AG04450 (cell line): ENCODE results near the gene IFT52. TPM values are rescaled to one million over a fixed set of nuclear protein-coding genes. Genes with fewer than 3 reads are reported as not detected.

ENCODE experiments used
- CTCF ChIA-PET: fragments of 300-600, 350-600 bp; formaldehyde crosslinking; extraction: SDS; loops from one replicate; lab custom pipeline; 2022; ENCODE audit warnings: antibody characterized with exemption, inconsistent platforms; lab: Charles Lee
- POLR2A ChIA-PET: fragments of 350-600 bp; formaldehyde crosslinking; extraction: SDS; loops from one replicate; lab custom pipeline; 2021; ENCODE audit warnings: antibody characterized with exemption, inconsistent platforms; lab: Yijun Ruan, JAX
- DNase-seq: peaks from one replicate; pipeline ENCODE4 v3.0.0-alpha.2; 2011; ENCODE audit warnings: low read depth, low spot score
- H3K27ac ChIP-seq: one replicate; pipeline ENCODE4 v1.5.1; 2012; ENCODE audit warnings: low read depth, low read length, control low read depth
- H3K27me3 ChIP-seq: one replicate; pipeline ENCODE4 v1.6.0; 2012; ENCODE audit warnings: low read length; ENCODE audit not compliant: control insufficient read depth, insufficient read depth
- H3K4me3 ChIP-seq: 2 replicates; pipeline ENCODE4 v1.5.1; 2011; ENCODE audit warnings: mild to moderate bottlenecking, low read depth, low read length, control low read depth
- H3K9me3 ChIP-seq: 2 replicates; pipeline ENCODE4 v1.5.1; 2012; ENCODE audit warnings: low read length; ENCODE audit not compliant: control insufficient read depth, insufficient read depth
- CTCF ChIP-seq: IDR thresholded peaks from 2 replicates; pipeline ENCODE4 v1.5.1; 2011; ENCODE audit warnings: low read depth, low read length, control low read depth, inconsistent platforms
- polyA plus RNA-seq: library from polyadenylated mRNA; depleted of rRNA; stranded (reverse); fragments of >200 nt; gene quantifications from 2 replicates; pipeline ENCODE4 v1.2.3, GENCODE V29; 2011

IFT52 gene
- polyA plus RNA-seq, 1 experiment, result 53.2 TPM

- TF ChIP-seq CTCF, result no peak
- ChIA-PET POLR2A (no interaction called here), CTCF (interaction anchor here (0.6 to 2.4 kb wide), 3 partner anchors 11 to 445 kb away, joined by 3 to 14 read pairs (median 4); no protein-coding TSS in a partner anchor)
- Histone ChIP-seq H3K9me3 (peaks cover 6% of the 10 kb centered on the region; the same call in 1 of the 2 replicates), H3K27me3 (no peaks in the 10 kb centered on the region), H3K4me3 (no peak overlapping the region), H3K27ac (no peak overlapping the region)
- no peak for DNase-seq
Measured at GRCh38 chr20:43549416-43550065, 41.2 kb upstream of the IFT52 start.

DNA sequence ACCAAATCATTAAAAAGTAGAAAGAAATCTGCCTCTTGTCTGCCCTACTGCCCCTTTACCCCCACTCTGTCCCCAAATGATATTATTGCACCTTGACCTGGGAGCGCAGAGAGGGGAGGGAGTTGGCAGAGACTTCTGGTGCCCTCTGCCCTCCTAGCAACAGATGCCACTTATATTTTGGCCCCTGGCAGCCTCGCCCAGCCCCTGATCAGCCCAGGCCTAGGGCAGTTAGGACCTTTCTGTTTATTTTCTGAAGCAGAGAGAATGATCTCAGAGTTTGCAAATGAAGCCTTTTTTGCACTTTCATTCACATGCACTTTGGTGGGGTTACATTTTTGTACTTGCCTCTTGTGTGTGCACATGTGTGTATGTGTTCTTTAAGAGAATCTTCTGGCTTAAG lies 40.3 kb upstream of the IFT52 start:
- CTCF ChIA-PET, result no interaction called here

GRCh38 chr20:43554369-43554768 lies 36.4 kb upstream of the IFT52 start:
- no peak for DNase-seq
- Histone ChIP-seq H3K9me3 (no peaks in the 10 kb centered on the region), H3K4me3 (no peak overlapping the region), H3K27me3 (no peaks in the 10 kb centered on the region), H3K27ac (no peak overlapping the region)
- ChIA-PET CTCF (no interaction called here), POLR2A (interaction anchor here (0.9 kb wide), 1 partner anchor 29 kb away, joined by 3 read pairs; no protein-coding TSS in a partner anchor)
- TF ChIP-seq CTCF, result no peak

More for the DNA sequence above, 40.3 kb upstream of the IFT52 start:
- no peaks in the 10 kb centered on the region for H3K27me3 ChIP-seq
- no peak overlapping the region for H3K4me3 ChIP-seq
- DNase-seq, result no peak
- H3K9me3 ChIP-seq, result peaks cover 6% of the 10 kb centered on the region; the same call in 1 of the 2 replicates
- no peak for TF ChIP-seq CTCF
- POLR2A ChIA-PET, result no interaction called here
- H3K27ac ChIP-seq, result no peak overlapping the region

- POLR2A ChIA-PET, result no interaction called here
- H3K4me3 ChIP-seq, result no peak within 1 kb of the TSS
Measured at GRCh38 chr20:43558412-43559146, 32.2 kb upstream of the IFT52 start, which contains the start of gene SGK2. SGK2 (plus strand) TSS chr20:43559027; CDS start chr20:43566496, 7,469 bp downstream.

More at GRCh38 chr20:43558412-43559146, 32.2 kb upstream of the IFT52 start, which contains the start of gene SGK2:
- Histone ChIP-seq H3K27ac (no peak within 1 kb of the TSS), H3K9me3 (no peaks in the 10 kb centered on the region), H3K27me3 (no peaks in the 10 kb centered on the region)
- CTCF ChIA-PET, result interaction anchor here (2.0 kb wide), 1 partner anchor 22 kb away, joined by 8 read pairs; no protein-coding TSS in a partner anchor
- no peak for TF ChIP-seq CTCF
- DNase-seq, result no peak
